Measurements from ENCODE around the gene RNF121. TPM values are rescaled to one million over a fixed set of nuclear protein-coding genes. Genes with fewer than 3 reads are reported as not detected.

RNF121 gene
- total and polyA plus RNA-seq, 2 of the 13 experiments (the other 11 are each of a cell fraction or from before 2014, with no cell fraction given), result 28.6 to 44.3 TPM

- no peak for TF ChIP-seq ZNF431 (CRISPR knock-in tag; IDR thresholded peaks at IDR 0.05; ENCODE audit: borderline replicate concordance, low read depth)
- no peak for TF ChIP-seq MXD4 (CRISPR knock-in tag; IDR thresholded peaks at IDR 0.05)
- TF ChIP-seq ZSCAN22 (CRISPR knock-in tag; IDR thresholded peaks at IDR 0.05), result no peak
- no peak for TF ChIP-seq ZNF142 (CRISPR knock-in tag; IDR thresholded peaks at IDR 0.05)
- peak; percentile 49; the same call in 1 of the 2 replicates for TF ChIP-seq ZNF766 (CRISPR knock-in tag; IDR thresholded peaks at IDR 0.05; ENCODE audit: borderline replicate concordance)
- TF ChIP-seq NFYB (CRISPR knock-in tag; IDR thresholded peaks at IDR 0.05), result no peak
- TF ChIP-seq ZFP41 (CRISPR knock-in tag; IDR thresholded peaks at IDR 0.05; ENCODE audit: borderline replicate concordance), result no peak
- TF ChIP-seq DMAP1 (CRISPR knock-in tag; IDR thresholded peaks at IDR 0.05), result no peak
- no peak for TF ChIP-seq DPF2 (CRISPR knock-in tag; IDR thresholded peaks at IDR 0.05; ENCODE audit: borderline replicate concordance, low read depth)
- no peak for TF ChIP-seq ARID2 (CRISPR knock-in tag; IDR thresholded peaks at IDR 0.05; ENCODE audit: borderline replicate concordance)
- TF ChIP-seq, protein P1, sequence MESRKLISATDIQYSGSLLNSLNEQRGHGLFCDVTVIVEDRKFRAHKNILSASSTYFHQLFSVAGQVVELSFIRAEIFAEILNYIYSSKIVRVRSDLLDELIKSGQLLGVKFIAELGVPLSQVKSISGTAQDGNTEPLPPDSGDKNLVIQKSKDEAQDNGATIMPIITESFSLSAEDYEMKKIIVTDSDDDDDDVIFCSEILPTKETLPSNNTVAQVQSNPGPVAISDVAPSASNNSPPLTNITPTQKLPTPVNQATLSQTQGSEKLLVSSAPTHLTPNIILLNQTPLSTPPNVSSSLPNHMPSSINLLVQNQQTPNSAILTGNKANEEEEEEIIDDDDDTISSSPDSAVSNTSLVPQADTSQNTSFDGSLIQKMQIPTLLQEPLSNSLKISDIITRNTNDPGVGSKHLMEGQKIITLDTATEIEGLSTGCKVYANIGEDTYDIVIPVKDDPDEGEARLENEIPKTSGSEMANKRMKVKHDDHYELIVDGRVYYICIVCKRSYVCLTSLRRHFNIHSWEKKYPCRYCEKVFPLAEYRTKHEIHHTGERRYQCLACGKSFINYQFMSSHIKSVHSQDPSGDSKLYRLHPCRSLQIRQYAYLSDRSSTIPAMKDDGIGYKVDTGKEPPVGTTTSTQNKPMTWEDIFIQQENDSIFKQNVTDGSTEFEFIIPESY (CRISPR knock-in tag; IDR thresholded peaks at IDR 0.05), result no peak
- TF ChIP-seq, protein P2, sequence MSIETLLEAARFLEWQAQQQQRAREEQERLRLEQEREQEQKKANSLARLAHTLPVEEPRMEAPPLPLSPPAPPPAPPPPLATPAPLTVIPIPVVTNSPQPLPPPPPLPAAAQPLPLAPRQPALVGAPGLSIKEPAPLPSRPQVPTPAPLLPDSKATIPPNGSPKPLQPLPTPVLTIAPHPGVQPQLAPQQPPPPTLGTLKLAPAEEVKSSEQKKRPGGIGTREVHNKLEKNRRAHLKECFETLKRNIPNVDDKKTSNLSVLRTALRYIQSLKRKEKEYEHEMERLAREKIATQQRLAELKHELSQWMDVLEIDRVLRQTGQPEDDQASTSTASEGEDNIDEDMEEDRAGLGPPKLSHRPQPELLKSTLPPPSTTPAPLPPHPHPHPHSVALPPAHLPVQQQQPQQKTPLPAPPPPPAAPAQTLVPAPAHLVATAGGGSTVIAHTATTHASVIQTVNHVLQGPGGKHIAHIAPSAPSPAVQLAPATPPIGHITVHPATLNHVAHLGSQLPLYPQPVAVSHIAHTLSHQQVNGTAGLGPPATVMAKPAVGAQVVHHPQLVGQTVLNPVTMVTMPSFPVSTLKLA (IDR thresholded peaks at IDR 0.05), result no peak
- TF ChIP-seq, protein P3, sequence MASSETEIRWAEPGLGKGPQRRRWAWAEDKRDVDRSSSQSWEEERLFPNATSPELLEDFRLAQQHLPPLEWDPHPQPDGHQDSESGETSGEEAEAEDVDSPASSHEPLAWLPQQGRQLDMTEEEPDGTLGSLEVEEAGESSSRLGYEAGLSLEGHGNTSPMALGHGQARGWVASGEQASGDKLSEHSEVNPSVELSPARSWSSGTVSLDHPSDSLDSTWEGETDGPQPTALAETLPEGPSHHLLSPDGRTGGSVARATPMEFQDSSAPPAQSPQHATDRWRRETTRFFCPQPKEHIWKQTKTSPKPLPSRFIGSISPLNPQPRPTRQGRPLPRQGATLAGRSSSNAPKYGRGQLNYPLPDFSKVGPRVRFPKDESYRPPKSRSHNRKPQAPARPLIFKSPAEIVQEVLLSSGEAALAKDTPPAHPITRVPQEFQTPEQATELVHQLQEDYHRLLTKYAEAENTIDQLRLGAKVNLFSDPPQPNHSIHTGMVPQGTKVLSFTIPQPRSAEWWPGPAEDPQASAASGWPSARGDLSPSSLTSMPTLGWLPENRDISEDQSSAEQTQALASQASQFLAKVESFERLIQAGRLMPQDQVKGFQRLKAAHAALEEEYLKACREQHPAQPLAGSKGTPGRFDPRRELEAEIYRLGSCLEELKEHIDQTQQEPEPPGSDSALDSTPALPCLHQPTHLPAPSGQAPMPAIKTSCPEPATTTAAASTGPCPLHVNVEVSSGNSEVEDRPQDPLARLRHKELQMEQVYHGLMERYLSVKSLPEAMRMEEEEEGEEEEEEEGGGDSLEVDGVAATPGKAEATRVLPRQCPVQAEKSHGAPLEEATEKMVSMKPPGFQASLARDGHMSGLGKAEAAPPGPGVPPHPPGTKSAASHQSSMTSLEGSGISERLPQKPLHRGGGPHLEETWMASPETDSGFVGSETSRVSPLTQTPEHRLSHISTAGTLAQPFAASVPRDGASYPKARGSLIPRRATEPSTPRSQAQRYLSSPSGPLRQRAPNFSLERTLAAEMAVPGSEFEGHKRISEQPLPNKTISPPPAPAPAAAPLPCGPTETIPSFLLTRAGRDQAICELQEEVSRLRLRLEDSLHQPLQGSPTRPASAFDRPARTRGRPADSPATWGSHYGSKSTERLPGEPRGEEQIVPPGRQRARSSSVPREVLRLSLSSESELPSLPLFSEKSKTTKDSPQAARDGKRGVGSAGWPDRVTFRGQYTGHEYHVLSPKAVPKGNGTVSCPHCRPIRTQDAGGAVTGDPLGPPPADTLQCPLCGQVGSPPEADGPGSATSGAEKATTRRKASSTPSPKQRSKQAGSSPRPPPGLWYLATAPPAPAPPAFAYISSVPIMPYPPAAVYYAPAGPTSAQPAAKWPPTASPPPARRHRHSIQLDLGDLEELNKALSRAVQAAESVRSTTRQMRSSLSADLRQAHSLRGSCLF (CRISPR knock-in tag; IDR thresholded peaks at IDR 0.05; ENCODE audit: borderline replicate concordance), result peak; percentile 49; the same call in 1 of the 2 replicates
These were observed 768 bp upstream of the RNF121 start, which contains the start of gene XNDC1N (continued) for GRCh38 chr11:71927820-71928736.

Data from HepG2 (cell line).